GM12873 (cell line): Measurements from ENCODE around the gene COL4A2.

Source experiments
- TF ChIP-seq, protein P1 (sequence below): IDR thresholded peaks from 2 replicates; pipeline ENCODE4 v1.5.1; 2012; ENCODE audit warnings: low read depth, mild to moderate bottlenecking, moderate library complexity, low read length, control low read depth; ENCODE audit not compliant: insufficient read depth; ENCODE audit errors: missing control alignments

COL4A2 gene

DNA sequence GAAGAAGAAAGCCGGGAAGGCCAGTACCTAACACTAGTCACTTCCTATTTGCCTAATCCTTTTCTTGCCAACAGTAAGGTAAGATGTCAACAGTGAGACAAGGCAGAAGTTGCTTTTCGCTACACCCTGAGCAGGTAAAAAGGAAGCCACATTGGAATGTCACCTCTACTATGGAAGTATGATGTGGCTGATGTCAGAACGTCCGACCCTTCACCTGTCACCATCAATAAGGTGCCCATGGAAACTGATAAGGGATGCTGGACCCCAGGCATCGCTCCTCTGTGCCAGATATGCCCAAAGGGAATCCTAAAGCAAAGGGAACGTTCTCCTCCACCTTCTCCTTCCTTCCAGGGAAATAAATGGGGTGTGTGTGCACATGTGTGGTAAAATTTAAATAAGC lies 34.4 kb upstream of the COL4A2 start:
- TF ChIP-seq, protein P1, sequence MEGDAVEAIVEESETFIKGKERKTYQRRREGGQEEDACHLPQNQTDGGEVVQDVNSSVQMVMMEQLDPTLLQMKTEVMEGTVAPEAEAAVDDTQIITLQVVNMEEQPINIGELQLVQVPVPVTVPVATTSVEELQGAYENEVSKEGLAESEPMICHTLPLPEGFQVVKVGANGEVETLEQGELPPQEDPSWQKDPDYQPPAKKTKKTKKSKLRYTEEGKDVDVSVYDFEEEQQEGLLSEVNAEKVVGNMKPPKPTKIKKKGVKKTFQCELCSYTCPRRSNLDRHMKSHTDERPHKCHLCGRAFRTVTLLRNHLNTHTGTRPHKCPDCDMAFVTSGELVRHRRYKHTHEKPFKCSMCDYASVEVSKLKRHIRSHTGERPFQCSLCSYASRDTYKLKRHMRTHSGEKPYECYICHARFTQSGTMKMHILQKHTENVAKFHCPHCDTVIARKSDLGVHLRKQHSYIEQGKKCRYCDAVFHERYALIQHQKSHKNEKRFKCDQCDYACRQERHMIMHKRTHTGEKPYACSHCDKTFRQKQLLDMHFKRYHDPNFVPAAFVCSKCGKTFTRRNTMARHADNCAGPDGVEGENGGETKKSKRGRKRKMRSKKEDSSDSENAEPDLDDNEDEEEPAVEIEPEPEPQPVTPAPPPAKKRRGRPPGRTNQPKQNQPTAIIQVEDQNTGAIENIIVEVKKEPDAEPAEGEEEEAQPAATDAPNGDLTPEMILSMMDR: no peak

DNA sequence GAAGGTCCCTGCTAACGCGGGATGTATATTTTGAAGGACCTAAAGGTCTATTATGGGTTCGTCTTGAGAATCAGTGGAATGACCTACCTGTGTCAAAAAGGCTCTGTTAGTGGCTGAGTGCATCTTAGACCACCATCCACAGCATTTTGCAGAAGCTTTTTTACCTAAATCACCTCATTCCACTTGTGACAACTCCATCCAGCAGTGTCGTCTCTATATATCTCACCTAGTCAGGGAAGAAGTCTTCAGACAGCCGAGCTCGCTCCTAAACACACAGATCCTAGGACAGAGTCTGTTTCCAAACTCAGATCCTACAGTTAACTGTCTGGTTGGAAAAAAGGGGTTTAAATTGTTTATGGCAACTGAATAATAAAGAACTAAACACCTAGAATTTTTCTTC lies 33.8 kb upstream of the COL4A2 start:
- TF ChIP-seq, protein P1: no peak

DNA sequence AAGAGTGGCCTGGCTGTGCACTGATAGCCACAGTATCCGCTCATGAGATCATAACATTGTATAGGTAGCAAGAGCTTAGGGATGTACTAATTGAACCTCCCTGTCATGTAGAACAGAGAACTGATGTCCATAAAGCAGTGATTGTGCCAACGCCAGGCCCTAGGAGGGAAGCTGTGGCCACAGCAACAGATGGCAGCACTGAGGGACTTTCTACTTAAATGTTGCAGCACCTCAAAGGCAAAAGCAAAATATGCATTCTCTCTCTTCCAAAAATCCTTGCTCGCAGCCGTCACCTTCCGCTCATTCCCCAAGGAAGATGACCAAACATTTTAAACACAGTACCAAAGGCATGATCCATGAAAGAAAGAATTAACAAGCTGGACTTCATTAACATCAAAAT lies 32.4 kb upstream of the COL4A2 start:
- TF ChIP-seq, protein P1: no peak

DNA sequence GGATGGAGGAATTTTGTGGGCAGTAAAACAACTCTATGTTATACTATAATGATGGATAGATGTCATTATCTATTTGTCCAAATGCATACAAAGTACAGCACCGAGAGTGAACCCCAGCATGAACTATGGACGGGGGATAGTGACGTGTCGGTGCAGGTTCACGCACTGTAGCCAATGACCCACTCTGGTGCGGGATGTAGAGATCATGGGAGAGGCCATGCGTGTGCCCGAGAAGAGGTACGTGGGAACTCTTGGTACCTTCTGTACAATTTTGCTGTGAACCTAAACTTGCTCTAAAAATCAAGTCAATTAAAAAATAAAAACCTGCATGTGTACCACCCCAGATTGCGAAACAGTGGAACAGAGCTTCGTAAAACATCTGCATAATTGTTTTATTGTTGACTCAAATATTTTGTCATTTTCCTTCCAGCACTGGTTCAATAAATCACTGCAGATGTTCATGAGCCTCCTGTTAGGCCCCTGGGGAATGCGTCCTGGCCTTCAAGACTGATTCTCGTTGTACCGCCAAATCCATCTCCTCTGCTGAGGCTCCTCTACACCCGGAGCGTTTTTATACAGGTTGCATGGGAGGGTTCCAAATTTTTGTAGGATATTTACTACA lies 31.0 kb upstream of the COL4A2 start:
- TF ChIP-seq, protein P1: no peak

DNA sequence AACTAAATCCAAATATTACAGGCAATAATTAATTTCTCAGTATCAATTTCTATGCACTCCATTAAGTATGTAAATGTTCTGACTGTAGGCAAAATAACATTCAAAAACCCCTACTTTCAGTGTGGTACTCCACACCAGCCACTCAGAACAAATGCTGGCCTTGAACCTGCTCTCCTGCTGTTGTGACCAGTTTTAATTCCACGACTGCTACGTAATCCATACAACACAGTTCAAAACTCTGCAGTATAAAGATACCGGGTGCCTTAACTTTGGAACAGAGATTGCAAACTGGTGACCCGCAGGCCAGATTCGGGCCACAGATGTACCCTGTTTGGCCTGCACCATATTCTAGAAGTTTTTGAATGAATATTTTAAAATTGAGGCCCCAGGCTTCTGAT lies 30.5 kb upstream of the COL4A2 start:
- TF ChIP-seq, protein P1: no peak

DNA sequence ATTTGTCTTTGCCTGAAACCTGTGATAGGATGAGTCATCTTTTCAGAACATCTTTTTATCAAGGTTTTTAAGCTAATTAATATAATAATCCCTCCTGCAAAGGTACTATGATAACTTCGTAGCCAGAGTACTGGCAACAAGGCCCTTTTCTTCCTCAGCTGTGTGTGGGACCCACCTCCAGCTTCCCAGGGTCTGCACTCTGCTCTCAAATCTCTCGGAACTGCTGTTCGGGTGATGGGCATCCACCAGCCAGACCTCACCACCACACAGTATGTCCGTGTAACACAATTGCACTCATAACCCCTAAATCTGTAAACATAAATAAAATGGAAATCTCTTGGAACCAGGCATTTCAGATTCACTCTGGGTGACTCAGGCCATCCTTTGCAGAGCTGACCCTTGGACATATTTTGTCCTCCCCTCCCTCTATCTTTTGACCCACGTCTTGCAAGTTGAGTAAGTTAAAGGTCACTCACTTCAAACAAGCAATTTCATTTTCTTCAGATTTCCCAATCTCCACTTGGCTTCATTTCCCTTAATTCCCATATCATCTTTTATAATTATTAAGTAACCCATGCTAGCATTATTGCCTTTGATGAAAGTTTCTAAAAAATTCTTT lies 29.6 kb upstream of the COL4A2 start:
- TF ChIP-seq, protein P1: no peak

DNA sequence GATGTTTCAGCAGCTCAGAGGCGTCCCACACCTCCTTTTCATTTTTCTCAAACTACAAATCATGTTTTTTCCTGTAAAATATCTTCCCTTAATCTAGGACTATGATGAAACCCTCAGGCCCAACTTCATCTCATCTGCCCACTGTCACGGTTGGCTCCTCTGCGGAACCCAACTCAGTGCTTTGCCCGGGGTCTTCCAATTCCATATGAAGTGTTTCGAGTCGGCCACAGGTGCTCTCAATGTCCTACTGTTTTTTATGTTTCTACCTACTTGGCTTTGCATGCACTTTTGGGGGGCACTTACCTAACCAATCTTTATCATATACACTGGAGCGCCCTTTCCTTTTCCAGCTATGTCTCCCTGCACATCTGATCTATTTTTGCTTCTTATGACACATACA lies 28.2 kb upstream of the COL4A2 start:
- TF ChIP-seq, protein P1: no peak
